Naive thymus-derived CD4-positive, alpha-beta T cell (primary cell): ENCODE measurements around the gene GARNL3. TPM values are rescaled to one million over a fixed set of nuclear protein-coding genes. Genes with fewer than 3 reads are reported as not detected.

Source experiments
- ATAC-seq: fragments of 150-1000 bp; cut with Tn5 transposase; 2 replicates; pipeline ENCODE4 v1.10.0; 2021; ENCODE audit warnings: mild to moderate bottlenecking, moderate library complexity
- CTCF ChIA-PET: fragments of 350-600 bp; sonication (Branson Sonifier 250); formaldehyde crosslinking; loops from one replicate; lab custom pipeline; 2021; ENCODE audit warnings: antibody characterized with exemption; lab: Charles Lee
- POLR2A ChIA-PET: fragments of 350-600 bp; sonication (Branson Sonifier 250); formaldehyde crosslinking; loops from one replicate; lab custom pipeline; 2021; ENCODE audit warnings: antibody characterized with exemption, inconsistent platforms; lab: Charles Lee
- DNase-seq, 9 donors: peaks; one replicate each; pipeline versions ENCODE4 v3.0.0 to v3.0.0-alpha.2; 2020 to 2022; ENCODE audit warnings: mixed read lengths in 1 of 9
- H3K27ac ChIP-seq: one replicate; pipeline ENCODE4 v1.7.0; 2013; ENCODE audit warnings: mild to moderate bottlenecking, low read depth, low read length, moderate library complexity
- H3K27me3 ChIP-seq, 2 donors: one replicate each; pipeline ENCODE4 v1.7.0; 2013; ENCODE audit warnings: low read length in 2 of 2, mild to moderate bottlenecking in 2 of 2, moderate library complexity in 2 of 2; ENCODE audit not compliant: control insufficient read depth in 2 of 2, insufficient read depth in 2 of 2
- H3K36me3 ChIP-seq, 3 experiments: 1 replicate in 2 of 3; 2 replicates in 1 of 3; pipeline ENCODE4 v1.7.0; 2013; ENCODE audit warnings: low read length in 3 of 3, mild to moderate bottlenecking in 3 of 3, moderate library complexity in 1 of 3; ENCODE audit not compliant: insufficient read depth in 3 of 3, control insufficient read depth in 2 of 3
- H3K4me1 ChIP-seq, 2 donors: one replicate each; pipeline ENCODE4 v1.7.0; 2013; ENCODE audit warnings: low read length in 2 of 2, mild to moderate bottlenecking in 2 of 2, moderate library complexity in 1 of 2; ENCODE audit not compliant: control insufficient read depth in 2 of 2, insufficient read depth in 2 of 2
- H3K4me3 ChIP-seq: 2 replicates; pipeline ENCODE4 v1.7.0; 2013; ENCODE audit warnings: mild to moderate bottlenecking, low read length
- H3K9me3 ChIP-seq, 3 experiments: 1 replicate in 2 of 3; 2 replicates in 1 of 3; pipeline ENCODE4 v1.7.0; 2013; ENCODE audit warnings: low read length in 3 of 3; ENCODE audit not compliant: control insufficient read depth in 2 of 3
- H3K27ac Mint-ChIP-seq, 9 donors: one replicate each; pipeline ENCODE4 v1.8.0; 2020 to 2022; ENCODE audit warnings: mixed read lengths in 9 of 9, mild to moderate bottlenecking in 8 of 9, moderate library complexity in 5 of 9, inconsistent platforms in 2 of 9
- H3K27me3 Mint-ChIP-seq, 5 donors: one replicate each; pipeline ENCODE4 v1.8.0; 2021 to 2022; ENCODE audit warnings: mixed read lengths in 5 of 5, mild to moderate bottlenecking in 1 of 5
- H3K36me3 Mint-ChIP-seq, 5 donors: one replicate each; pipeline ENCODE4 v1.8.0; 2020 to 2022; ENCODE audit warnings: mixed read lengths in 5 of 5, mild to moderate bottlenecking in 3 of 5, inconsistent platforms in 1 of 5
- H3K4me1 Mint-ChIP-seq, 7 donors: one replicate each; pipeline ENCODE4 v1.8.0; 2020 to 2022; ENCODE audit warnings: mixed read lengths in 7 of 7, mild to moderate bottlenecking in 3 of 7, inconsistent platforms in 1 of 7
- H3K4me3 Mint-ChIP-seq, 10 donors: one replicate each; pipeline ENCODE4 v1.8.0; 2020 to 2022; ENCODE audit warnings: mild to moderate bottlenecking in 10 of 10, mixed read lengths in 10 of 10, moderate library complexity in 6 of 10, inconsistent platforms in 2 of 10
- H3K9me3 Mint-ChIP-seq, 11 donors: one replicate each; pipeline ENCODE4 v1.8.0; 2020 to 2022; ENCODE audit warnings: mixed read lengths in 11 of 11, mild to moderate bottlenecking in 4 of 11, inconsistent platforms in 1 of 11, moderate library complexity in 1 of 11
- intact Hi-C, 2 donors: fragments of 100-400 bp; cut with micrococcal nuclease; formaldehyde crosslinking; loops; one replicate each; pipeline ENCODE4 v1.15.1; 2023
- polyA plus RNA-seq, 2 donors: library from polyadenylated mRNA; unstranded; fragments of 300-500 nt; fragmentation: Illumina TruSeq; gene quantifications; one replicate each; pipeline ENCODE4 v1.2.3, GENCODE V29; 2021
- total RNA-seq, 6 experiments: library from RNA in 5 of 6; stranded (reverse) in 5 of 6; gene quantifications; 1 replicate in 5 of 6; 2 replicates in 1 of 6; pipeline ENCODE4 v1.2.3 and lab custom pipeline; 2021 to 2026

GARNL3 gene
- total and polyA plus RNA-seq, 7 experiments from 2014 or later, result 0.85 to 4.1 (median 2.6) TPM; not detected in 1

DNA sequence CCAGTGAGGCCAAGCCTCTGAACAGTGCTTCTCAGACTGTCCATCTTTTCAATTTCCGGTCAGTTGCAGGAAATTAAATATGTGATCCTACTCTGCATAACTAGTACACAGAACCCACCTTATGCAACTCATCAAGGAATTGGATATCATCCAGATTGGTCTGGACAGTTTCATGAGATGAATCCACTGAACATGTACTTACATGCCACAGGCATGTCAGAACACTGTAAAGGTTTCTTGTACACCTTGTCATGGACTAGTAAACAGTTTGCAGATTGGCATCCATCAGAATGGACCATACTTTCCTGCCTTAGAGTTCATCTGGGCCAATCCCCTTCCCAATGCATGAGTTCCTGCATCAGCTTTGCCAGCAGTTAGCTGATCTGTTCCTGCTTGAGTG is 30.4 kb downstream of the GARNL3 start:
- Histone ChIP-seq H3K27ac (no peak overlapping the region), H3K9me3 (no peaks in the 10 kb centered on the region), H3K27me3 (no peaks in the 10 kb centered on the region), H3K4me1 (no peaks in the 10 kb centered on the region), H3K36me3 (no peaks in the 10 kb centered on the region), H3K4me3 (no peak overlapping the region)
- Mint-ChIP-seq H3K36me3 (peaks cover 0 to 3% (median 0%) of the 10 kb centered on the region in 5 donors), H3K27ac (no peak overlapping the region), H3K4me1 (peaks cover 0 to 9% (median 0%) of the 10 kb centered on the region in 7 donors), H3K9me3 (no peaks in the 10 kb centered on the region), H3K27me3 (peaks cover 7 to 34% (median 20%) of the 10 kb centered on the region in 5 donors), H3K4me3 (no peak overlapping the region)
- ChIA-PET CTCF (no interaction called here), POLR2A (no interaction called here)
- intact Hi-C loops, result no loop called here
- no peak for ATAC-seq
- no peak for DNase-seq

GRCh38 chr9:127300886-127301447 is 36.4 kb downstream of the GARNL3 start:
- intact Hi-C loops, result no loop called here
- ATAC-seq, result no peak
- H3K4me3 Mint-ChIP-seq, result no peak overlapping the region

GRCh38 chr9:127303830-127304229 is 39.3 kb downstream of the GARNL3 start:
- intact Hi-C loops, result no loop called here
- H3K4me1 ChIP-seq, result no peaks in the 10 kb centered on the region

More at GRCh38 chr9:127300886-127301447, 36.4 kb downstream of the GARNL3 start:
- Mint-ChIP-seq H3K27me3 (peaks cover 15 to 25% (median 17%) of the 10 kb centered on the region in 5 donors), H3K9me3 (peaks cover 0 to 1% (median 0%) of the 10 kb centered on the region in 11 donors), H3K36me3 (no peaks in the 10 kb centered on the region), H3K27ac (no peak overlapping the region), H3K4me1 (peaks cover 0 to 3% (median 0%) of the 10 kb centered on the region in 7 donors)
- ChIA-PET POLR2A (no interaction called here), CTCF (no interaction called here)
- DNase-seq, result no peak
- H3K9me3 ChIP-seq, result no peaks in the 10 kb centered on the region
- no peaks in the 10 kb centered on the region for H3K36me3 ChIP-seq
- H3K27me3 ChIP-seq, result no peaks in the 10 kb centered on the region
- H3K27ac ChIP-seq, result no peak overlapping the region
- no peaks in the 10 kb centered on the region for H3K4me1 ChIP-seq
- H3K4me3 ChIP-seq, result no peak overlapping the region

DNA sequence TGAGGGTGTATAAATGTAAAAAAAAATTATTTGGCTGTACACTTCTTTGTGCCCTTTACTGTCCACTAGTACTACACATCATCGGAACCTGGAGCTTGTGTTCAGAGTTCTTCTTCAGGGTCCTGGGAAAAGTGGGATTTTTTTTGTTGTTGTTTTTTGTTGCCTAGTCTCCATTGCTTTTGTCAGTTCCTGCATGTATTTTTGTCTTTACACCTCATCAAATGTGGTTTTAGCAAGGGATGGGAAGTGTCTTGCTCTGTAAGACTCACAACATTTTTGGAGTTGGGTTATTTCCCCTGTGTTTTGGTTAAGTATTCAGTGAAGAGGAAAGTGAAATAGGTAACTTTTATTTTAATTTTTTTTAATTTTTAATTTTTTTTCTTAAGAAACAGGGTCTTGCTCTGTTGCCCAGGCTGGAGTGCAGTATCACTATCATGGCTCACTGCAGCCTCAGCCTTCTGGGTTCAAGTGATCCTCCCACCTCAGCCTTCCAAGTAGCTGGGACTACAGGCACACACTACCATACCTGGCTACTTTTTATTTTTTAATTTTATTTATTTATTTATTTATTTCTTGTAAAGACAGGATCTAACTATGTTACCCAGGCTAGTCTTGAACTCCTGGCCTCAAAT is 40.7 kb downstream of the GARNL3 start:
- Histone ChIP-seq H3K27me3 (peaks cover 0 to 3% of the 10 kb centered on the region in 2 donors), H3K4me1 (no peaks in the 10 kb centered on the region), H3K9me3 (no peaks in the 10 kb centered on the region), H3K36me3 (no peaks in the 10 kb centered on the region), H3K4me3 (no peak overlapping the region), H3K27ac (no peak overlapping the region)
- no peak for ATAC-seq
- Mint-ChIP-seq H3K27me3 (peaks cover 24 to 38% (median 31%) of the 10 kb centered on the region in 5 donors), H3K9me3 (peaks cover 0 to 1% (median 0%) of the 10 kb centered on the region in 11 donors), H3K36me3 (no peaks in the 10 kb centered on the region), H3K4me3 (no peak overlapping the region), H3K4me1 (peaks cover 0 to 3% (median 0%) of the 10 kb centered on the region in 7 donors), H3K27ac (no peak overlapping the region)
- DNase-seq, result no peak
- POLR2A ChIA-PET, result interaction anchor here (0.6 kb wide), 1 partner anchor 55 kb away, joined by 3 read pairs; no protein-coding TSS in a partner anchor
- CTCF ChIA-PET, result no interaction called here
- intact Hi-C loops, result no loop called here

More at GRCh38 chr9:127303830-127304229, 39.3 kb downstream of the GARNL3 start:
- Mint-ChIP-seq H3K27ac (no peak overlapping the region), H3K4me1 (peaks cover 0 to 3% (median 0%) of the 10 kb centered on the region in 7 donors), H3K27me3 (peaks cover 20 to 31% (median 25%) of the 10 kb centered on the region in 5 donors), H3K9me3 (peaks cover 0 to 1% (median 0%) of the 10 kb centered on the region in 11 donors), H3K36me3 (no peaks in the 10 kb centered on the region), H3K4me3 (no peak overlapping the region)
- POLR2A ChIA-PET, result no interaction called here
- no peaks in the 10 kb centered on the region for H3K9me3 ChIP-seq
- CTCF ChIA-PET, result no interaction called here
- ATAC-seq, result no peak
- no peaks in the 10 kb centered on the region for H3K27me3 ChIP-seq
- DNase-seq, result no peak
- H3K4me3 ChIP-seq, result no peak overlapping the region
- H3K27ac ChIP-seq, result no peak overlapping the region
- H3K36me3 ChIP-seq, result no peaks in the 10 kb centered on the region

GRCh38 chr9:127305838-127306226 is 41.3 kb downstream of the GARNL3 start:
- Mint-ChIP-seq H3K4me1 (peaks cover 0 to 3% (median 0%) of the 10 kb centered on the region in 7 donors), H3K27ac (no peak overlapping the region), H3K36me3 (no peaks in the 10 kb centered on the region), H3K27me3 (peaks cover 24 to 38% (median 31%) of the 10 kb centered on the region in 5 donors), H3K9me3 (peaks cover 0 to 1% (median 0%) of the 10 kb centered on the region in 11 donors), H3K4me3 (no peak overlapping the region)
- no peak for DNase-seq
- CTCF ChIA-PET, result no interaction called here
- no peak overlapping the region for H3K4me3 ChIP-seq
- H3K36me3 ChIP-seq, result no peaks in the 10 kb centered on the region
- no peak overlapping the region for H3K27ac ChIP-seq
- no peaks in the 10 kb centered on the region for H3K4me1 ChIP-seq
- no peak for ATAC-seq
- H3K9me3 ChIP-seq, result no peaks in the 10 kb centered on the region
- intact Hi-C loops, result no loop called here
- peaks cover 0 to 4% of the 10 kb centered on the region in 2 donors for H3K27me3 ChIP-seq
- POLR2A ChIA-PET, result no interaction called here

DNA sequence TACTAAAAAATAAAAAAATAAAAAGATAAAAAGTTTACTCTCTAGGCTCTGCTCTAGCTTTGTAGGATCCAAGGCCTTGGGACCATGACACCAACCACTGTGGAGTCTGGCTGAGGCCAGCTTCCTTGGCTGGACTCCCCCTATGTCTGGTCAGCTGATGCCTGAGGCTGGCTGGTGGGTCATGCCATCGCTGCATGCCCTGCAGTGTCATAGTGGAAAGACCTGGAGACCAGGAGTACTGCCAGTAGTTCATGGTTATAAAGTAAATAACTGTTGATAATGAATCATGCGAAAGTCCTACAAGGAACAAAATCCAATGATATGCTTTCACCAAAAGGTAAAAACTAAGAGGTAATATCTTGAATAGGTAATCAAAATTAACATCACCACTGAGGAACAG is 43.2 kb downstream of the GARNL3 start:
- Histone ChIP-seq H3K4me3 (no peak overlapping the region), H3K4me1 (no peaks in the 10 kb centered on the region), H3K27me3 (peaks cover 0 to 4% of the 10 kb centered on the region in 2 donors), H3K9me3 (no peaks in the 10 kb centered on the region), H3K27ac (no peak overlapping the region), H3K36me3 (no peaks in the 10 kb centered on the region)
- ChIA-PET POLR2A (no interaction called here), CTCF (no interaction called here)
- DNase-seq (no peak), ATAC-seq (no peak)
- no peak overlapping the region for H3K27ac Mint-ChIP-seq
- peaks cover 24 to 40% (median 29%) of the 10 kb centered on the region in 5 donors for H3K27me3 Mint-ChIP-seq
- intact Hi-C loops, result no loop called here
- H3K36me3 Mint-ChIP-seq, result peaks cover 0 to 6% (median 0%) of the 10 kb centered on the region in 5 donors
- H3K9me3 Mint-ChIP-seq, result no peaks in the 10 kb centered on the region
- H3K4me1 Mint-ChIP-seq, result peaks cover 0 to 3% (median 0%) of the 10 kb centered on the region in 7 donors
- no peak overlapping the region for H3K4me3 Mint-ChIP-seq
